ENCODE results near the gene PGAP3. TPM values are rescaled to one million over a fixed set of nuclear protein-coding genes. Genes with fewer than 3 reads are reported as not detected.

The PGAP3 gene
- total and polyA plus RNA-seq, 8 donors, result 3.2 to 42.9 (median 16.3) TPM

DNA sequence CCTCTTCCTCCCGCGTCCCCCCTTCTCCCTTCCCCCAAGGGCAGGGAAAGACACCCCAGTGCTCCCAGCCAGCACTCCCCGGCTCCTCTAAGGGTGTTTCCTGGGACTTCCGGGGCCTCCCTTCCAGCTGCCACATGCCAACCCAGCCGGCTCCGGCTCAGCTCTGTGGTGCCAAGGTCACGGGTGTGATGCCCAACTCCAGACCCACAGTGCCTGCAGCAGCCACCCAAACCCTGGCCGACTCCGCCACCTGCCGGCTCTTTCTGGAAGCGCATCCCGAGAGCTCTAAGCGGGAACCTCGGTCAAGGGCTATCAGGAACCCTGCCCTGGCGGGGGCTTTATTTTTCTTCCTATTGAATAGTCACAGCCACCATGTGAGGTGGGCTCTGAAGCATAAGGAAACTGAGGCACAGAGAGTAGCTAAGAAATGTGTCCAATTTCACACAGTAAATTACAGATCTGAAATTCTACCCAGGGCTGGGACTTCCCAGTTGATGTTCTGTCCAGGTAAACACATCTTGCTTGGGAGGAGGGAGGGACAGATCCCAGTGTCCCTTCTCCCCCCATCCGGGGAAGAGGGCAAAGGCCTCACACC lies 64.4 kb downstream of the PGAP3 start:
- peaks cover 11 to 50% (median 47%) of the 10 kb centered on the region in 4 donors for H3K4me1 ChIP-seq
- H3K27ac ChIP-seq, result no peak overlapping the region
- peaks cover 10 to 66% (median 37%) of the 10 kb centered on the region in 3 donors for H3K27me3 ChIP-seq
- TF ChIP-seq, protein P1, sequence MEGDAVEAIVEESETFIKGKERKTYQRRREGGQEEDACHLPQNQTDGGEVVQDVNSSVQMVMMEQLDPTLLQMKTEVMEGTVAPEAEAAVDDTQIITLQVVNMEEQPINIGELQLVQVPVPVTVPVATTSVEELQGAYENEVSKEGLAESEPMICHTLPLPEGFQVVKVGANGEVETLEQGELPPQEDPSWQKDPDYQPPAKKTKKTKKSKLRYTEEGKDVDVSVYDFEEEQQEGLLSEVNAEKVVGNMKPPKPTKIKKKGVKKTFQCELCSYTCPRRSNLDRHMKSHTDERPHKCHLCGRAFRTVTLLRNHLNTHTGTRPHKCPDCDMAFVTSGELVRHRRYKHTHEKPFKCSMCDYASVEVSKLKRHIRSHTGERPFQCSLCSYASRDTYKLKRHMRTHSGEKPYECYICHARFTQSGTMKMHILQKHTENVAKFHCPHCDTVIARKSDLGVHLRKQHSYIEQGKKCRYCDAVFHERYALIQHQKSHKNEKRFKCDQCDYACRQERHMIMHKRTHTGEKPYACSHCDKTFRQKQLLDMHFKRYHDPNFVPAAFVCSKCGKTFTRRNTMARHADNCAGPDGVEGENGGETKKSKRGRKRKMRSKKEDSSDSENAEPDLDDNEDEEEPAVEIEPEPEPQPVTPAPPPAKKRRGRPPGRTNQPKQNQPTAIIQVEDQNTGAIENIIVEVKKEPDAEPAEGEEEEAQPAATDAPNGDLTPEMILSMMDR (IDR thresholded peaks at IDR 0.05), result peak in 5 of 7 experiments; percentile 88 to 95 (median 92)
- no peak for TF ChIP-seq POLR2A (IDR thresholded peaks at IDR 0.05)
- peak in 1 of 3 donors; percentile 44 for TF ChIP-seq POLR2AphosphoS5 (IDR thresholded peaks at IDR 0.05)
- H3K4me3 ChIP-seq, result no peak overlapping the region
- intact Hi-C loops (cut with DNase I; ENCODE audit: low total_unique reads), result no loop called here
- no peaks in the 10 kb centered on the region for H3K36me3 ChIP-seq
- H3K9me3 ChIP-seq, result no peaks in the 10 kb centered on the region
- WGBS, 5 donors, result 2 to 7% (median 5%) methylated on average over 16 of the region's 16 CpGs
- peak; percentile 92 to 93 for DNase-seq

DNA sequence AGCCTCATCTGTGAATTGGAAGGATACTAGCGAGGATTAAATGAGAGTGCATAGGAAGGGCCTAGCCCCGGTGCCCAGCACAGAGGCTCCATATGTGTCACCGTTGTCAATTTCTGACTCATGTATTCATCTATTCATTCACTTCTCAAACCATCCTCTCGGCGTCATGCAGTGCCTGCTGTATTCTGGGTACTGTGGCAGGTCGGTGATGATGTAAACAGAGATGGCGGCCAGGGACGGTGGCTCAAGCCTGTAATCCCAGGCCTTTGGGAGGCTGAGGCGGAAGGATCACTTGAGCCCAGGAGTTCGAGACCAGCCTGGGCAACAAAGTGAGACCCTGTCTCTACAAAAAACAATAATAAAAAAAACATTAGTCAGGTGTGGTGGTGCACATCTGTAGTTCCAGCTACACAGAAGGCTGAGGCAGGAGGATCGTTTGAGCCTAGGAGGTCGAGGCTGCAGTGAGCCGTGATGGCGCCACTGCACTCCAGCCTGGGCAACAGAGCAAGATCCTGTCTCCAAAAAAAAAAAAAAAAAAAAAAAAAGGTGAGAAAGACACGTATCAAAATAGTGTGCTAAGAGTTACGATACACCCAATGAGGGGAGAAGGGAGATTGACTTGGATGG lies 65.4 kb downstream of the PGAP3 start:
- Histone ChIP-seq H3K27me3 (peaks cover 10 to 64% (median 29%) of the 10 kb centered on the region in 3 donors), H3K36me3 (no peaks in the 10 kb centered on the region), H3K9me3 (no peaks in the 10 kb centered on the region), H3K4me1 (peaks cover 15 to 49% (median 47%) of the 10 kb centered on the region in 4 donors), H3K4me3 (no peak overlapping the region), H3K27ac (peak overlapping the region in 1 of 5 donors; percentile 18)
- intact Hi-C loops (cut with DNase I; ENCODE audit: low total_unique reads), result no loop called here
- 48 to 60% (median 55%) methylated on average over 16 of the region's 16 CpGs for WGBS, 5 donors
- TF ChIP-seq EP300 (IDR thresholded peaks at IDR 0.05) (no peak), POLR2AphosphoS5 (IDR thresholded peaks at IDR 0.05) (no peak), POLR2A (IDR thresholded peaks at IDR 0.05) (no peak)
- TF ChIP-seq, protein P1 (IDR thresholded peaks at IDR 0.05), result no peak
- no peak for DNase-seq

DNA sequence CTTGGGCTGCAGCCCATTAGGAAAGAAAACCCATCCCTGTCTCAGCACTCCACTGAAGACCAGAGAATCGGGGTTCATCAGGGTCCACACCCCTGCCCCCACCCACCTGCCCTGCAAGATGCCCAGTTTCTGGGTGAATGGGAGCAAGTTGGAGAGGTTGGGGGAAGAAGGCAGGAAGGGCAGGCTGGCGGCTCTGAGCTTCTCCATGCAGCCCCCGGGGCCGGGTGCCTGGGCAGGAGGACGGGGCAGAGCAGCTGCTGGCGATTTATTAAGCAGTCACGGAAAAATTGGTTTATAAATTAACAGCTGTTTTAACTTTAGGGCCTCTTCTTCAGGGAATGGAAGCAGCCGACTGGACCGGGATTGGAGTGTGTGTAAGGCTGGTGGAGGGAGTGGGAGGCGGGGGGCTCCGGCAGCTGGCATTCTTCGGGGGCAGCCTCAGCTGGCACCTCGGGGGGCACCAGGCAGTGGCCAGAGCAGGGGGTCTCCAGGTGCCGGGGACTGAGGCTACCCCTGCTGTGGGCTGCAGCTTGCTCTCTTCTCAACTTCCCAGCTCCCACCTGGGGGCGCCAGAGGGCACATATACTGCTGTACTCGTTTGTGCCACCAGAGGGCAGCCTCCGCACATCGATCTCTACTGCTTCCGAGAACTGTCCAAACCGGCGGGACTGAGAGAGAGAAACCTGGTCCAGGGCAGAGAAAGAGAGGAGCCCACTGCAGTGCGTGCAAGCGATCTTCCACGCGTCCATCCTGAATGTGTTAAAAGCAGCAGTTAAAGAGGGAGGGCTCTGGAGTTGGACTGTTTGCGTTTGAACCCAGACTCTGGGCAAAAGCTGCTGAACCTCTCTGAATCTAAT lies 66.1 kb downstream of the PGAP3 start:
- Histone ChIP-seq H3K27me3 (peaks cover 3 to 64% (median 22%) of the 10 kb centered on the region in 3 donors), H3K4me1 (peaks cover 13 to 47% (median 44%) of the 10 kb centered on the region in 4 donors), H3K9me3 (no peaks in the 10 kb centered on the region), H3K36me3 (no peaks in the 10 kb centered on the region), H3K27ac (peak overlapping the region in 1 of 5 donors; percentile 18), H3K4me3 (no peak overlapping the region)
- WGBS, 5 donors, result 10 to 18% (median 11%) methylated on average over 19 to 26 of the region's 26 CpGs
- peak; percentile 92 to 93 for DNase-seq
- intact Hi-C loops (cut with DNase I; ENCODE audit: low total_unique reads), result no loop called here
- TF ChIP-seq, protein P1 (IDR thresholded peaks at IDR 0.05), result peak in 5 of 7 experiments; percentile 91 to 100 (median 99)
- TF ChIP-seq POLR2AphosphoS5 (IDR thresholded peaks at IDR 0.05), result peak in 2 of 3 donors; percentile 54 to 84
- no peak for TF ChIP-seq EP300 (IDR thresholded peaks at IDR 0.05)

Small RNA genes lying within 50 kb of the gene (small RNA-seq; reads per million reads assigned to genes)
- 0 to 0.34 (median 0.18) reads per million in 4 donors for gene MIR4728

Other genes starting within 250 kb of the PGAP3 start
- gene MED1, start 236.8 kb downstream of the PGAP3 start, total RNA-seq, result 10 to 100 TPM in 4 of 5 donors, 1 to 10 TPM in 1; 6.4 to 48.7 (median 19.7) TPM
- gene MED1, start 236.8 kb downstream of the PGAP3 start, polyA plus RNA-seq, result 1 to 10 TPM; 5.1 to 7.4 (median 6.9) TPM
- gene CDK12, start 226.6 kb downstream of the PGAP3 start, total RNA-seq, result 10 to 100 TPM; 25.8 to 66.5 (median 45.6) TPM
- gene CDK12, start 226.6 kb downstream of the PGAP3 start, polyA plus RNA-seq, result 1 to 10 TPM; 5.1 to 5.5 (median 5.2) TPM
- gene NEUROD2, start 80.1 kb downstream of the PGAP3 start, total RNA-seq, result not detected
- gene NEUROD2, start 80.1 kb downstream of the PGAP3 start, polyA plus RNA-seq, result under 1 TPM; 0.03 to 0.31 (median 0.25) TPM
- 100 to 1,000 TPM in 1 of 5 donors, 10 to 100 TPM in 2, 1 to 10 TPM in 1, under 1 TPM in 1; 0.58 to 279 (median 11.0) TPM for gene PPP1R1B, start 61.1 kb downstream of the PGAP3 start, total RNA-seq
- 10 to 100 TPM in 1 of 3 donors, 1 to 10 TPM in 2; 5.0 to 20.9 (median 9.5) TPM for gene PPP1R1B, start 61.1 kb downstream of the PGAP3 start, polyA plus RNA-seq
- 1,000 to 10,000 TPM in 1 of 5 donors, 100 to 1,000 TPM in 1, 10 to 100 TPM in 3; 26.4 to 1,091 (median 72.1) TPM for gene STARD3, start 50.9 kb downstream of the PGAP3 start, total RNA-seq
- 10 to 100 TPM; 28.1 to 53.5 (median 30.8) TPM for gene STARD3, start 50.9 kb downstream of the PGAP3 start, polyA plus RNA-seq
- gene TCAP, start 22.7 kb downstream of the PGAP3 start, total RNA-seq, result 1 to 10 TPM in 1 of 5 donors, under 1 TPM in 2, not detected in 2; 0.89 to 4.3 (median 0.92) TPM
- 10 to 100 TPM in 1 of 3 donors, 1 to 10 TPM in 1, under 1 TPM in 1; 0.88 to 14.1 (median 3.5) TPM for gene TCAP, start 22.7 kb downstream of the PGAP3 start, polyA plus RNA-seq
- 1 to 10 TPM in 2 of 5 donors, under 1 TPM in 1, not detected in 2; 0.45 to 9.0 (median 2.9) TPM for gene PNMT, start 19.6 kb downstream of the PGAP3 start, total RNA-seq
- 10 to 100 TPM in 2 of 3 donors, 1 to 10 TPM in 1; 5.3 to 16.6 (median 13.0) TPM for gene PNMT, start 19.6 kb downstream of the PGAP3 start, polyA plus RNA-seq
- 100 to 1,000 TPM in 2 of 5 donors, 10 to 100 TPM in 3; 53.1 to 402 (median 81.7) TPM for gene ERBB2, start 12.0 kb upstream of the PGAP3 start, total RNA-seq
- 10 to 100 TPM; 13.1 to 47.7 (median 25.3) TPM for gene ERBB2, start 12.0 kb upstream of the PGAP3 start, polyA plus RNA-seq
- 100 to 1,000 TPM in 2 of 5 donors, 10 to 100 TPM in 2, 1 to 10 TPM in 1; 9.3 to 312 (median 25.9) TPM for gene MIEN1, start 42.5 kb upstream of the PGAP3 start, total RNA-seq
- 100 to 1,000 TPM; 106 to 134 (median 132) TPM for gene MIEN1, start 42.5 kb upstream of the PGAP3 start, polyA plus RNA-seq
- gene GRB7, start 49.9 kb upstream of the PGAP3 start, total RNA-seq, result 10 to 100 TPM in 3 of 5 donors, 1 to 10 TPM in 2; 2.3 to 43.9 (median 31.2) TPM
- 10 to 100 TPM in 2 of 3 donors, 1 to 10 TPM in 1; 9.5 to 34.7 (median 14.7) TPM for gene GRB7, start 49.9 kb upstream of the PGAP3 start, polyA plus RNA-seq
- gene IKZF3, start 176.3 kb upstream of the PGAP3 start, total RNA-seq, result 1 to 10 TPM in 4 of 5 donors, not detected in 1; 1.1 to 5.4 (median 3.9) TPM
- under 1 TPM; 0.56 to 0.90 (median 0.76) TPM for gene IKZF3, start 176.3 kb upstream of the PGAP3 start, polyA plus RNA-seq
- not detected for gene ZPBP2, start 180.1 kb upstream of the PGAP3 start, total RNA-seq
- not detected for gene ZPBP2, start 180.1 kb upstream of the PGAP3 start, polyA plus RNA-seq
- 10 to 100 TPM in 4 of 5 donors, 1 to 10 TPM in 1; 9.4 to 91.5 (median 33.0) TPM for gene GSDMB, start 230.6 kb upstream of the PGAP3 start, total RNA-seq
- gene GSDMB, start 230.6 kb upstream of the PGAP3 start, polyA plus RNA-seq, result 10 to 100 TPM; 12.1 to 46.6 (median 25.0) TPM
- 100 to 1,000 TPM in 1 of 5 donors, 10 to 100 TPM in 4; 16.5 to 117 (median 64.5) TPM for gene ORMDL3, start 239.5 kb upstream of the PGAP3 start, total RNA-seq
- 10 to 100 TPM; 28.6 to 44.3 (median 34.5) TPM for gene ORMDL3, start 239.5 kb upstream of the PGAP3 start, polyA plus RNA-seq
- not detected for gene LRRC3C, start 239.7 kb upstream of the PGAP3 start, total RNA-seq
- not detected for gene LRRC3C, start 239.7 kb upstream of the PGAP3 start, polyA plus RNA-seq